HL-60/S4 (cell line): Measurements from ENCODE around the gene DOCK6.

ENCODE experiments used
- in situ Hi-C: fragments of 300-500 bp; cut with MboI; formaldehyde crosslinking; loops from 2 replicates; pipeline ENCODE4 v1.14.3; 2022; ENCODE audit warnings: low sequenced_read_pairs

Gene DOCK6

DNA sequence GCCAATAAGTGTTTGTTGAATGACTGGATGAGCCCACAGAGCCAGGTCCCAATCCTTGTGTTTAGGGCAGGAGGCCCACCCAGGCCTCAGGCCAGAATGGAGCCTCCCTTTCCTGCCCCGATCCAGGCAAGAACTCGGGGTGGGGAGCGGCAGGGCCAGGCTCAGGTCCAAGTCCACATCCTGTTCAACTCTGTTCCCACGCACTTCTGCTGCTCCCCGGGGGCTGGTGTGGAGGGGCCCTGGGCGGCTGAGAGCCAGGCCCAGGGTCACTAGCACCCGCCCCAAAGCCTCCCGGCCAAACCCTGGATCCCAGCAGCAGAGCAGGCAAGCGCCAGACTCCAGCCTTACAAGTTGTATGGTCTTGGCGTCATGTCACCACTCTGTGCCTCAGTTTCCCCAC lies 14.9 kb downstream of the DOCK6 start:
- in situ Hi-C loops: no loop called here

DNA sequence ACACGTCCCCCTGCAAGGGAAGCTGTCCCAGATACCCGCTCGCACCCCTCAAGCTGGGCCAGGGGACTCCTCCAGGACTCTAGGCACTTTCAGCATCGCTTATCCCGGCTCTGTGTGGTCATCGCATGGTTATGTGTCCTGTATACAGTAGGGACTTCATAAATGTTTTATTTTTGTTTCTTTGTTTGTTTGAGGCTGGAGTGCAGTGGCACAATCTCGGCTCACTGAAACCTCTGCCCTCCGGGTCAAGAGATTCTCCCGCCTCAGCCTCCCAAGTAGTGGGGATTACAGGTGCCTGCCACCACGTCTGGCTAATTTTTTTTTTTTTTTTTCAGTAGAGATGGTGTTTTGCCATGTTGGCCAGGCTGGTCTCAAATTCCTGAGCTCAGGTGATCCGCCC lies 15.4 kb downstream of the DOCK6 start:
- in situ Hi-C loops: no loop called here

DNA sequence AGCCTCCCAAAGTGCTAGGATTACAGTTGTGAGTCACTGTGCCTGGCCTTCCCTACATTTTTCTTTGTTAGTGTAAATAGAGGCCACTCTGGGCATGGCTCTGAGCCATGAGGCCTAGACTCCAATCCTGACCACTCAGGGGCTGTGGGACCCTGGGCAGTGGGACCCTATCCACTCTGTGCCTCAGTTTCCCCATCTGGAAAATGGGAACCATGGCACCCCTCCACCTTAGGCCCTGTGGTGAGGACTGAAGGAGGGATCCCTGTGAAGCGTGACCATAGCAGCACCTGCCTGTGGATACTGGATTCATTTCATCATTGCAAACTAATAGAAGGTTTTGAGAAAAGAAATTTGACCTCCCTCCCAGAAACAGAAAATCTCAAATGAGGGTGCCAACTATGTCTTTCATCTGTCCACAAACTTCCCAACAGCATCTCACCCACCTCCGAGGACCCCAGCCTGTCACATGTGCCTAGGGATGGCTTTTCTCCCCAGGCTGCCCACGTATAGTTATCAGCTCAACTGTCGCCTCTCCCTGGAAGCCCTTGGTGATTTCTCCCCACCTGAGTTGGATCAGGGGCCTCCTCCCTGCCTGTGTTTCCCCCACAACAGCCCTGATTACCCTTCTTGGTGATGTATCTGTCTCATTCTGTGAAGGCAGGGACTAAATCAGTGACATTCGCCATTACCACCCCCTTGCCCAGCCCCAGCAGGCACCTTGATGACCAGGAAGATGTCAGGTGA lies 17.3 kb downstream of the DOCK6 start:
- in situ Hi-C loops: no loop called here

DNA sequence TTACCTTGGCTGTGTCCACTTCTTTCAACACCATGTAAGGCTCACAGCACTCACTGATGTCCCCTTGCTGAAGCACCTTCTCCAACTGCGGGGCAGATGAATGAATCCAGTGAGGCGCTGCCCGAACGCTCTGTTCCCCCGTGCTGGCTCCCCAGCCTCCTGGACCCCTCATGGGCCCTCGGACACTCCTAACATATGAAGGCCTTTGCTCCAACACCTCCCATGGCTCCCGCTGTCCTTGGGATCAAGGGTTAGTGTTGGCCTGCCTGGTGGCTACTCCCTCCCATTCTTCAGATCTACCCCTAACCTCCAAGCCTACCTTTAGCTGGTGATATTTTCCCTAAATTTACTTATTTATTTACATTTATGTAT lies 18.5 kb downstream of the DOCK6 start:
- in situ Hi-C loops: no loop called here

DNA sequence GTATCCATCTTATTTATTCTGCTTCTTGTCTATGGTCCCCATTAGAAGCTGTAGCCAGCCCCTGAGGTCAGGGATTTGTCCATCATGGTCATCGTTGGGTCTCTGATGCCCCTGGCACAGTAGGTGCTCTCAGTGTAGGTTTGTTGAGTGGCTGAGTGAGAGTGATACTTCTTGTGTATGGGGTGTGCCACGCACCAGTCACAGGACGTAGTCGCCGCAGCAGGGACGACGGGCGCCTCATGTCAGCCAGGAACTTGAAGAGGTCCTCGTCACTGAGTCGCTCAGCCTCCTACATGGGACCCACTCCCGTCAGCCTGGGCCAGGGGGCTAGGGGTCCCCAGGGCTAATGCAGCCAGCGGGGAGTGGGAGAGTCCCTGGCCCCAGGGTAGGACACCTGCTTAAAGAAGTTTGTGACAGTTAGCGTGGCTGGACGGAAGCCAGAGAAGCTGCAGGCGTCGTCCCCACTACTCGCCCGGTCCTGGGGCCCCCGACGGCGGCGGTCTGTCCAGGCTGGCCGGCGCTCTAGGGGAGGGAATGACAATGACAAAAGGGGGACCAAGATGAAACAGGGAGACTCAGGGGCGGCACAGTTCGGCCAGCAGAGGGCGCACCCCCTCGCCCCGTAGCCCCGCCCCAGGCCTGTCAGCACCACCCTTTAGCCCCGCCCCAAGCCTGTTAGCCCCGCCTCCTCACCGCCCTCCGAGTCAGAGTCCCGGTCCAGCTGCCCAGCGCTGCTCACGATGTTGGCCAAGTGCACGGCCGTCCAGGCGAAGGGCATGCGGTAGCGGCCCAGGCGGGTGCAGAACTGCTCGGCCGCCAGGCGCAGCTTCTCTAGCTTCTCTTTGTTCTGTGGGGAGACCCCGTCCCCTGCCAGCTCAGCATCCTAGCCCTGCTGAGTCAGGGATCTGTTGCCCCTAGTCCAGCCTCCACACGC lies 19.2 kb downstream of the DOCK6 start:
- in situ Hi-C loops: no loop called here

DNA sequence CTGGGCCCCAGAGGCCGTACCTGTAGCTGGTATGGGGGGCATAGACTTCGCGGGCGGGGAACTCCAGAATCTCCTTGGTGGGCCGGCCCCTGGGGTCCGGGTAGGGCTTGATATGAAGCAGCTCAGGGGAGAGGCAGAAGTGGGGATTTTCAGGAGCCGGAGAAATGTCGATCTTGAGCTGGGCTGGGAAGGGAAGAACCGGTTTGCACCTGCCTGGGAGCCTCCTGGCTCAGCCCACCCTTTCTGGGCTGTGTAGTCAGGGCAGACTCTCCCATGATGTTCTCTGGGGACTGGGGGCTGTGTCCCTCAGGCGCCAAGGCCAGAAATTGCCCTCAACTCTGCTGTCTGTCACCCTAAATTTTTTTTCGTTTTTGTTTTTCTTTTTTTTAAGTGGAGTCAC lies 20.3 kb downstream of the DOCK6 start:
- in situ Hi-C loops: no loop called here

DNA sequence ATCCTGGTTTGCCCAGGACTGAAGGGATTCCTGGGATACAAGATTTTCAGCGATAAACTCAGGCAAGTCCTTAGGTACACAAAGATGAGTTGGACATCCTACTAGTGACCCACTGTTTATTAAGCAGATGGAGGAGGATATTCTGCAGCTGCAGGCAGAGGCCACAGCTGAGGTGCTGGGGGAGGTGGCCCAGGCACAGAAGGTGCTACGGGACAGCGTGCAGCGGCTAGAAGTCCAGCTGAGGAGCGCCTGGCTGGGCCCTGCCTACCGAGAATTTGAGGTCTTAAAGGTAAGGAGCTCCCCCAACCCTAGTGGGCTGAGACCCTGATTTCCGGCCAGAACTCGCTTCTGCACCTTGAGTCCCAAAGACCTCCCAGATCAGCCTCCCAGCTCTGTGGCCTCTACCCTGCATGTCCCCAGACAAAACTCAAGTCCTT lies 22.3 kb downstream of the DOCK6 start:
- in situ Hi-C loops: no loop called here

DNA sequence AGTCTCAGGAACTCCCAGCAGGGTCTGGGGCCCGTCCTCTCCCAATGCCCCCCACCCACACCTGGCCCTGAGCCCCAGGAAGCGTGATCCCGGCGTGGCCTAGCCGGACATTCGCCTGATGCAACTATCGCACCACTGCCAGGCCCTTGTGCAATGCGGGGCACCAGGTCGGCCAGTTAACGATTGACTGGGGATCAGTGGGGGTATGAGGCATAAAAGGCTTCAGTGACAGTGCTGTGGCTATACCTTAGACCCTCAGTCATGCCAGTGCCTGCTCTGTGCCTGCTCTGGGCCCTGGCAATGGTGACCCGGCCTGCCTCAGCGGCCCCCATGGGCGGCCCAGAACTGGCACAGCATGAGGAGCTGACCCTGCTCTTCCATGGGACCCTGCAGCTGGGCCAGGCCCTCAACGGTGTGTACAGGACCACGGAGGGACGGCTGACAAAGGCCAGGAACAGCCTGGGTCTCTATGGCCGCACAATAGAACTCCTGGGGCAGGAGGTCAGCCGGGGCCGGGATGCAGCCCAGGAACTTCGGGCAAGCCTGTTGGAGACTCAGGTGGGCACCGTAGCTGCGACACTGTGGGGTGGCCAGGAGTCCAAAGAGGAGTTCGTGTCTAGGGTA lies 22.8 kb downstream of the DOCK6 start, which contains the start of gene ANGPTL8:
TSS of gene ANGPTL8 (plus strand) at position 243 of the 624 bp plus-strand sequence. CDS start at position 262, 19 bp downstream.
- in situ Hi-C loops: no loop called here

DNA sequence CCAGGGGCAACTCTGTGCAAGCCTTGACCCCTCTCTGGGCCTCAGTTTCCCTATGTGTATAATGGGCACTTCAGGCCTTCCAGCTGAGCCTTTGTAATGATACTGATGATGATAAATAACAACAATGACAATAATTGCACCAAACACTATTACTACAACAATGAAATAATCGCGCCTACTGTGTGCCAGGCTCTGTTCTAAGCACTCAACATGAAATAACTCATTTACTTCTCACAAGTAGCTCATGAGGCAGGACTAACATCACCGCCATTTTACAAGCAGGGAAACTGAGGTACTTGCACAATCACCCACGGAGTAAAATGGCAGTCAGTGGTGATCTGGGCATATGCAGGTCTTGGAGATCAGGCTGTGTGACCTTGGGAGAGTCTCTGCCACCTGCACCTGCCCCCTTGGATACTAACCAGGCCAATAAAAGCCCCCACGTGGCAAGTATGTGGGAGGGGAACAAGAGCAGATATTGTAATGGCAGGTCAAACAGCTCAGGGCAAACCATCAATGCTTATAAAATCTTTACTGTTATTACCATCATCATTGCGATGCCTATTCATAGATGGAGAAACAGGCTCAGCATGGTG lies 23.4 kb downstream of the DOCK6 start:
- in situ Hi-C loops: no loop called here

DNA sequence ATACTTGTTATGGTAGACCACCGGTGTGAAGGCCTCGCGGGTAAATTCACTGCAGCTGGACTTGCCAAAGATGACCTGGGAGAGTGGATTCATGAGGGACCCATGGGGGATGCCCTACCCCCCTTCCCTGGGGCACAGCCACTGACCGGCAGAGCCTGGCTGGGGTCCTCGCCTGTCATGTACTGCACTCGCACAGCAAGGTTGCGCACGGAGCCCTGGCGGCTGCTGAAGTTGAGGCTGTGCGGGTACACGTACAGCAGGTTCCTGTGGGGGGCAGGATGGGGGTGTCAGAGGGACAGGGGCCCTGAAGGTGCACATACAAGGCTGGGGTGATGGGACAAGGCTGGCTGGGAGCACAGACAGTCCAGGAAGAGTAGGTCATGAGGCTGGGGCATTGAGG lies 24.3 kb downstream of the DOCK6 start:
- in situ Hi-C loops: no loop called here

DNA sequence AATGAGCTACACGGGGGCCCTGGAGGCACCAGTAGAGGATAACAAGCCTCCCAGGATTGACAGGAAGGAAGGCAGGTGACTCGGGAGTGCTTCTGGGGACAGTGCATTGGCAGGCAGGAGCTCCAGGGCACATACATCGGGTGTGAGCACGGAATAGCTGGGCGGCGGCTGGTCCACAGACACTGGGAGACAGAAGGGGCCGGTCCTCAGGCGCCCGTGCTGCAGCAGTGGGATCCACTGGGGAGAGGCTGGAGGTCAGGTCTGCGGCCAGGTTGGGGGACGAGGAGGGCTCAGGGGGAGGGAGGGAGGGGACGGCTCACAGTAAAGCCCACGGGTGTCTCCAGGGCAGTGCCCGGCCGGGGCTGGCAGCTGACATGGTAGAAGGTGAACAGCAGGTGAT lies 25.0 kb downstream of the DOCK6 start:
- in situ Hi-C loops: no loop called here

DNA sequence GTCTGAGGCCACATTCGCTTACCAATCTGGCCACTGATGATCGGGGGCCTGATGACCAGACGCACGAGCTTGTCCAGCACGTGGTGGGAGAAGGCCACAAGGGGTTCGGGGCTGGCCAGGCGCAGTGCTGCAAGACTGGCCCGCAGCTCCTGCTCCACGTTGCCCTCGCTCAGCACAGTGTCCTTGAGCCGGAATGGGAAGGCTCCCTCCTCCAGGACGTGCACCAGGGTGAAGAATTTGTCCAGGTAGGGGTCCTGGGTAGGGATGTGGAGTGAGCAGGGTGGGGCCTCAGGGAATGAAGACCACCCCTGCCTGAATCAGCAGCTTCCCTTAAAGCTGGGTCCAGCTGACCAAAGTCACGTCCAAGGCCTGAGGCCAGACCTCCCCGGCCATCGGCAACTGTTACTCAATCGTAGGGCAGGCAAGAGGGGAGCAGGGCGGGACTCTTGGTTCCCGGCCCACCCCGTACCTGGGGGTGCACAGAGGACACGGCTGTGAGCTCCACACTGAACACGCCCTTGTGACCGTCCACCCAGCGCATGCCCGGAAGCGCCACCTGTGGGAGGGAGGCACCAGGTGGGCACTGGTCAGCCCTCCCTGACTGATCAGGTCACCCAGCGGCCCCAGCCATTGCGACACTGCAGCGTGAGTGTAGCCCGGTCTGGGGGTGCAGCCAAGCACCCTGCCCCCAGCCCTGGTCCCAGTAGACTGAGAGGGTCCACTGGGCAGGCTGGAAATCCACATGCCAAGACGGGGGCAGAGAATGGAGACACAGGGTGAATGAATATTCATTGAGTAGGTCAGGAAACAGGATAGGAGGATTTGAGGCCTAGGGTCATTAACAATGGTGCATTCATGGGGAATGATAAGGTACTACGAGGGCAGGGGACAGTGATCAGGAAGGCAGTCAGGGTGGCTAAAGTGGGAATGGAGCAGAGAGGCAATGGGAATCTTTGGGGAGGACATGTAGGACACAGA lies 25.7 kb downstream of the DOCK6 start:
- in situ Hi-C loops: no loop called here

DNA sequence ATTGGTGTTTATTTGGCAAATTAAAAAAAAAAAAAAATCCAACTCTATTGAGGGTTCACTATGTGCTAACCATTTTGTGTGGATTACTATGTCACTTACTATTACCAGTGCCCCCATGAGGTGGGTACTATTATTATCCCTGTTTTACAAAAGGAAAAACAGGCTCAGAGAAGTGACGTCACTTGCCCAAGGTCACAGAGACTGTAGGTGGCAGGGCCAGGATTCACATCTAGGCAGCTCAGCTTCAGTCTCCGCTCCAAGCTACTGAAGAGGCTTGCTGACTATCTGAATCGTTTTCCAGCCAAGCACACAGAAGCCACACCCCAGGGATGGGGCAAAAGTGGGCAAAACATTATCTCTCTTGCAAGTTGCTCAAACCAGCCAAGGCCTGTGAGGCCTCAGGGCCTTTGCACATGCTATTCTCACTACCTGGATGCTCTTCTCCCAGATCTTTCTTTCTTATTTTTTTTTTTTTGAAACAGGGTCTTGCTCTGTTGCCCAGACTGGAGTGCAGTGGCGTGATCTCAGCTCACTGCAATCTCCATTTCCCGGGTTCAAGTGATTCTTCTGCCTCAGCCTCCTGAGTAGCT lies 27.7 kb downstream of the DOCK6 start:
- in situ Hi-C loops: no loop called here

DNA sequence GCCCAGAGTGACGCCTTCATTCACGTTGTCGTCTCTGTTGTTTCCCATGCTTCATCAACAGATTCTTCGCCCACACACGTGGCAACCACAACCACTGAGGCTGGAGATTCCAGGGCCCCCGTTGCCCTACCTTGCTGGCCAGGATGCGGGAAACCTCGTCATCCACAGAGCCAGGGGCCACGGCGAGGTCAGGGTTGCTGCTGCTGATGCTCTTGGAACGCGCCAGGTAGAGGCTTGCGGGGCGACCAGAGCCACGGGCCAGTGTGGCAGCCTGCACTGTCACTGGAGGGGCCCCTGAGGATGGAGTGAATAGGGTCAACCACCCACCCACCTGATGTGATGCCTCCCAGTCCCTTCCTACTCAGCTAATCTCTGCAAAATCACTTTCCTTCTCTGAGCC lies 29.3 kb downstream of the DOCK6 start:
- in situ Hi-C loops: no loop called here

DNA sequence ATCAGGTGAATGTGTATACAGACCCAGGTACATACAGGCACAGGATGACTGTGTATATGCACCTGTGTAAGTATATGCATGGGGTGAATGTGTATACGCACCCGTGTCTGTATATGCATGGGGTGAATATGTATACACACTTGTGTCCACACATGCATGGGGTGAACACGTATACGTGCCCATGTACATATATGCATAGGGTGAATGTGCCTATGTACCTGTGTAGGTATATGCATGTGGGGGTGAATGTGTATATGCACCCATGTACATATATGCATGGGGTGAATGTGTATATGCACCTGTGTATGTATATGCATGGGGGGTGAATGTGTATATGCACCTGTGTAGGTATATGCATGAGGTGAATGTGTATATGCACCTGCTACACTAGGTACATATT lies 29.8 kb downstream of the DOCK6 start:
- in situ Hi-C loops: no loop called here

DNA sequence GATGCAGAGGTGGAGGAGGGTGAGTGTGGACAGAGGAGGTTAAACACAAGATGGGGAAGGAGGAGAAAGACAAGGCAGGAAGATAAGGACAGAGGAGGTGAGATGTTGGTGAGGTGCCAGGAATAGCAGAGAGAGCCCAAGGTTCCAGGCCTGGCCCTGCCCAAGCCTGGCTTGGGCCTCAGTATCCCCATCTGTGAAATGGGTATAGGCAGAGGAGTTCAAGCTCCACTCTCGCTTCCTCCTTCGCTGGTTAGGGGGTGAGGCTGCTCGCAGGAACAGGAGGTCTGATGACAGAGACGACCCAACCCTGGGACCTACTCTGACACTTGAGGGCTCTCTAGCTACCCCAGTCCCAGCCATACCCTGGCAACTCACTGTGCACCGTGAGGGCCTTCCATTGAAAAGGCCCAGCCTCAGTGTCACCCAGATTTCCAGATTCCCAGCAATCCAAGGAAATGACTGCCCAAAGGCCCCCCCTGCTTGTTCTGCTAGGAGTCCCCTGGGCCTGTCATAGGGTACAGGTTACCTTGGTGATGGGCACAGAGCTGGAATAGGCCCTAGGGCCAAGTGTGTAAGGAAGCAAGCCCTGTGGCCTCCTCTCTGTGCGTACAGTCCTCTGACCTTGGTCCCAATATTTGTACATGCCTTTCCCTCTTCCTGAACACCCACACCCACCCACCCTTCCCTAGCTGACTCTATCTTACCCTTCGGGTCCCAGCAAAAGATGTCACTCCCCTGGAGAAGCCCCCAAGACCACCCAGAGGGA lies 31.5 kb downstream of the DOCK6 start:
- in situ Hi-C loops: no loop called here

DNA sequence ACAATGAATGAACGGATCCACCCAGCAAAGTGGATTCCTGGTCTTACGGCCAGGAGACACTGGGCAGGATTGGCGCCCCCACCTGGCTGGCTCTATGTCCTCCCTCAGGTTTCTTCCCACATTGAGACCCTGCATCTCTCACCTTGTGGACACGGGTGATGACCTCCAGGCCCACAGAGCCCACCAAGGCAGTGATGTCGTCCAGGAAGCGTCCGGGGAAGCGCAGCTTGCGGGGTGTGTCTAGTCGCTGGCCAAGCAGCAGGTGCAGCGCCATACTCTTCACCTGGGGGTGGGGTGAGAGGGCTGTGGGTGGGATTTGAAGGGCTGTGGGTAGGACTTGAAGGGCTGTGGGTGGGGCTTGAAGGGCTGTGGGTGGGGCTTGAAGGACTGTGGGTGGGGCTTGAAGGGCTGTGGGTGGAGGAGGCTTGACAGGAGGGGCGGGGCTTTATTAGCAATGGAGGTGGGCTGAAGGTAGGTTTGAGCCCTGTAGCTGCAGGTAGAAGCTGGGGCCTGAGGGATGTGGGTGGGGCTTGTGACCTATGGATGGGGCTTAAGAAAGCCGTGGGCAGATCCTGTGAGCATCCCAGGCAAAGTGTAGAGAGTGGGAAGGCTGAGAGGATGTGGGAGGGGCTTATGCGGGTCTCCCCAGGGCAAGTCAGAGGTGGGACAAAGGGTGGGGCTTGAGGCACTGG lies 35.0 kb downstream of the DOCK6 start:
- in situ Hi-C loops: no loop called here

DNA sequence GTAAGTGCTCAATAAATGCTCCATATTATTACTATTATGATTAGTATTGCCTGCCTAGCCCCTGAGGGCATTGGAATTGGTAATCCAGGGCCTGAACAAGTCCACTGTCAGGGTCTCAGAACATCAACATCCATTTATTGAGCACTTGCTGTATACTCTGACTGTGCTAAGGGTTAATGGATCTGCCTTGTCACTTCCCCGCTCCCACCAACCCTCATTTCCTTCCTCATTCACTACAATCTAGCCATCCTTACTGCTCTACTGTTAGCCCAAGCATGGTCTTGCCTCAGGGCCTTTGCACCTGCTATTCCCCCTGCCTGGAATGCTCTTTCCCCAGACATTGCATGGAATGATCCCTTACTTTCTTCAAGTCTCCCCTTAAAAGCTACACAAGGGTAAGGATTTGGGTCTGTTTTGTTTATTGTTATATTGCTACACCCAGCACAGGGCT lies 35.6 kb downstream of the DOCK6 start:
- in situ Hi-C loops: no loop called here
